K562 (cell line): ENCODE measurements around the gene SF3B1. TPM values are rescaled to one million over a fixed set of nuclear protein-coding genes. Genes with fewer than 3 reads are reported as not detected.

Source experiments
- ASH1L ChIP-seq: fragments of 450-650 bp; IDR thresholded peaks from 2 replicates; pipeline ENCODE4 v1.6.1; 2018; ENCODE audit warnings: borderline replicate concordance, mild to moderate bottlenecking, low read depth; ENCODE audit not compliant: partially characterized antibody
- BDP1 ChIP-seq: IDR thresholded peaks from 3 replicates; pipeline ENCODE4 v1.6.1; 2011; ENCODE audit not compliant: insufficient read length, insufficient read depth
- C11orf30 ChIP-seq: fragments of 450-650 bp; IDR thresholded peaks from 2 replicates; pipeline ENCODE4 v1.6.1; 2016; ENCODE audit warnings: low read depth, mild to moderate bottlenecking
- CAMTA2 ChIP-seq: fragments of 250-450 bp; sonication (Bioruptor Pico); conservative IDR thresholded peaks from 2 replicates; pipeline ENCODE4 v1.5.1; 2022
- CBX2 ChIP-seq: fragments of 200-600 bp; sonication (generic); IDR thresholded peaks from one replicate; pipeline ENCODE4 v1.6.1; 2012; ENCODE audit warnings: mild to moderate bottlenecking, low read length, inconsistent platforms; ENCODE audit not compliant: insufficient read depth, poor library complexity, severe bottlenecking
- COPS2 ChIP-seq: fragments of 450-650 bp; conservative IDR thresholded peaks from 2 replicates; pipeline ENCODE4 v1.6.1; 2016; ENCODE audit warnings: mild to moderate bottlenecking, moderate library complexity
- ERF ChIP-seq: fragments of 450-650 bp; formaldehyde crosslinking; IDR thresholded peaks from 2 replicates; pipeline ENCODE4 v1.4.0; 2020; ENCODE audit warnings: mild to moderate bottlenecking, mixed read lengths
- FOXK1 ChIP-seq: sonication (generic); formaldehyde crosslinking; IDR thresholded peaks from 2 replicates; pipeline ENCODE4 v1.8.0; 2022; ENCODE audit warnings: missing genetic modification reagents, mild to moderate bottlenecking, borderline replicate concordance
- HEY1 ChIP-seq: fragments of 250-450 bp; sonication (Bioruptor Pico); IDR thresholded peaks from 2 replicates; pipeline ENCODE4 v1.5.0; 2020; ENCODE audit warnings: mild to moderate bottlenecking, moderate library complexity, borderline replicate concordance
- KDM4B ChIP-seq, 2 experiments: fragments of 450-650 bp in 1 of 2; sonication (generic) in 1 of 2; IDR thresholded peaks; 2 replicates each; pipeline ENCODE4 v1.6.1; 2016 to 2017; ENCODE audit warnings: borderline replicate concordance in 2 of 2, antibody characterized with exemption in 1 of 2, low read depth in 1 of 2, mild to moderate bottlenecking in 1 of 2
- KHSRP ChIP-seq: fragments of 450-650 bp; IDR thresholded peaks from 2 replicates; pipeline ENCODE4 v1.6.1; 2017
- MIER1 ChIP-seq: fragments of 450-650 bp; IDR thresholded peaks from 2 replicates; pipeline ENCODE4 v1.6.1; 2016; ENCODE audit warnings: antibody characterized with exemption, mild to moderate bottlenecking, low read depth
- NFE2L1 ChIP-seq: fragments of 450-650 bp; IDR thresholded peaks from 2 replicates; pipeline ENCODE4 v1.6.1; 2016; ENCODE audit warnings: missing genetic modification characterization, low read depth, mild to moderate bottlenecking, missing compliant biosample characterization, moderate library complexity, borderline replicate concordance
- NFYB ChIP-seq: IDR thresholded peaks from 2 replicates; pipeline ENCODE4 v1.6.1; 2011; ENCODE audit warnings: mild to moderate bottlenecking, moderate library complexity; ENCODE audit not compliant: insufficient read length; ENCODE audit errors: extremely low read depth
- PCBP1 ChIP-seq: fragments of 200-400 bp; formaldehyde crosslinking; IDR thresholded peaks from 2 replicates; pipeline ENCODE4 v1.6.1; 2018; ENCODE audit warnings: mild to moderate bottlenecking, low read depth, low read length; ENCODE audit not compliant: poor library complexity, severe bottlenecking
- RBM15 ChIP-seq: fragments of 200-400 bp; formaldehyde crosslinking; IDR thresholded peaks from 2 replicates; pipeline ENCODE4 v1.6.1; 2018; ENCODE audit warnings: mild to moderate bottlenecking, low read length, moderate library complexity; ENCODE audit not compliant: insufficient read depth
- SMC3 ChIP-seq: conservative IDR thresholded peaks from 2 replicates; pipeline ENCODE4 v1.6.1; 2011; ENCODE audit warnings: low read depth, low read length, improper control_type of control experiment; ENCODE audit not compliant: insufficient read depth
- SP1 ChIP-seq: sonication (generic); formaldehyde crosslinking; IDR thresholded peaks from 2 replicates; pipeline ENCODE4 v1.8.1; 2022; ENCODE audit warnings: mild to moderate bottlenecking, missing genetic modification reagents
- THAP7 ChIP-seq: fragments of 250-450 bp; sonication (Bioruptor Pico); IDR thresholded peaks from 2 replicates; pipeline ENCODE4 v1.5.0; 2021
- TSC22D4 ChIP-seq: fragments of 450-650 bp; IDR thresholded peaks from 2 replicates; pipeline ENCODE4 v1.6.1; 2016; ENCODE audit warnings: missing genetic modification characterization, missing biosample characterization, control low read depth
- USF2 ChIP-seq: sonication (generic); formaldehyde crosslinking; IDR thresholded peaks from 2 replicates; pipeline ENCODE4 v1.5.0; 2020; ENCODE audit warnings: missing genetic modification reagents
- ZNF217 ChIP-seq: sonication (generic); formaldehyde crosslinking; IDR thresholded peaks from 2 replicates; pipeline ENCODE4 v1.8.0; 2022; ENCODE audit warnings: mild to moderate bottlenecking, missing genetic modification reagents
- ZNF354B ChIP-seq: fragments of 250-450 bp; sonication (Bioruptor Pico); IDR thresholded peaks from 2 replicates; pipeline ENCODE4 v1.4.0; 2020
- ZNF445 ChIP-seq: fragments of 250-450 bp; sonication (Bioruptor Pico); IDR thresholded peaks from 2 replicates; pipeline ENCODE4 v1.4.0; 2020; ENCODE audit warnings: low read depth, mild to moderate bottlenecking, moderate library complexity
- polyA plus RNA-seq, 8 experiments: library from polyadenylated mRNA; depleted of rRNA in 4 of 8; stranded (reverse) in 5 of 8; unstranded in 3 of 8; fragments of >200 nt; fragmentation: Nextera tagmentation in 2 of 8; fragmentation: Illumina TruSeq in 1 of 8; extraction: Ambion mirVana in 2 of 8; extraction: Trizol in 1 of 8; gene quantifications; 2 replicates each; pipeline versions ENCODE4 v1.2.1 to v1.2.3, GENCODE V29; 2011 to 2014; ENCODE audit warnings: inconsistent platforms in 1 of 8, missing spikeins in 1 of 8
- total RNA-seq, 7 experiments: library from RNA; depleted of rRNA in 6 of 7; stranded (reverse); fragments of >200 nt in 6 of 7; fragmentation: Illumina TruSeq in 2 of 7; extraction: Trizol in 2 of 7; gene quantifications; 2 replicates each; pipeline versions ENCODE4 v1.2.1 to v1.2.3, GENCODE V29; 2011 to 2021; ENCODE audit warnings: low replicate concordance in 1 of 7
- TF ChIP-seq, protein P1 (sequence below), 2 experiments: IDR thresholded peaks; 2 replicates each; pipeline ENCODE4 v1.6.1; 2012; ENCODE audit warnings: improper control_type of control experiment in 2 of 2, low read depth in 2 of 2, low read length in 2 of 2, borderline replicate concordance in 1 of 2

SF3B1 gene
- total and polyA plus RNA-seq, 9 of the 15 experiments (the other 6 are each of a cell fraction or from before 2014, with no cell fraction given), result 96.2 to 377 (median 177) TPM

DNA sequence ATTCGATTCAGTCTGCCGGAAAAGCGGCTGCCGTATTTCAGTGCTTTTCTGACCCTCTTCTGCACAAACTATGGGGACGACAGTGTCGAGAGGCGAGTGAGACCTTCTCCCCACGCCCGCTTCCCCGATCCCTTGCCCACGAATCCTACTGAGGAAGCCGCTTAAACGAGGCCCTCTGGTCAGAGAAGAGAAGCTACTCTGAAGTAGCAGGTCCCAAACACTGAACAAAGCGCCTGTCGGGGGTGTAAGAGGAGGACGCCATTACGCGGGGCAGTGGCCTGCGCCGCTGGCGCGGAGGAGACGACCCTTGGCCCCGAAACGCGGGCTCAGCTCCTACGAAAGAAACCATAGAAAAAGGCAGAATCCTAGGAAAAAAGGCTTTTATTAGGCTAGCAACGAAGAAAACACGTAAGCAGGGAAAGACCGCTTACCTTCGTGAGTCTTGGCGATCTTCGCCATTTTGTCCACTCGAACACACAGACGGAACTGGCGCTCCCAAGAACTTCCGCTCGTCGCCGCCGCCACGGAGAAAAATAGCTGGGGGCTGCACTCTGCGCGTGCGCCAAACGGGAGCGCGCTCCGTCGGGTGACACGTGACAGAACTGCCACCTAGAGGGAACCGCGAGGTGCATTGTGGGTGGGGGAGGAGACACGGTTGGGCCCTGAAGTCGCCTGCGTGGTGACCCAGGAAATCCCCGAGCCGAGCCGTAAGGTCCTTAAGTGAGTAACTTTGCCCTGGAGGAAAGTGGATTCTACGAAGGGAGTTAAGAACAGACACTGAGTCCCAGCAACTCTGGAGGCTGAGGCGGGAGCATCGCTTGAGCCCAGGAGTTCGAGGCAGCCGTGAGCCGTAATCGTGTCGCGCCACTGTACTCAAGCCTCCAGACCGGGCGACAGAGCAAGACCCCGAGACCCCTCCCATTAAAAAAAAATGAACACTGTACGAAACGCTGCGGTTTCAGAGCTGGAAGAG lies at the start of gene SF3B1 (continued):
- TF ChIP-seq MIER1 (no peak), HEY1 (CRISPR knock-in tag) (no peak), BDP1 (no peak), RBM15 (no peak), PCBP1 (no peak), FOXK1 (CRISPR knock-in tag) (no peak), NFYB (no peak), CBX2 (no peak), NFE2L1 (tag) (no peak), SP1 (peak; percentile 55; the same call in 1 of the 2 replicates), TSC22D4 (tag) (no peak), COPS2 (no peak), SMC3 (no peak), ZNF217 (CRISPR knock-in tag) (no peak), C11orf30 (peak; percentile 67; the same call in 1 of the 2 replicates), ZNF354B (CRISPR knock-in tag) (no peak), ZNF445 (CRISPR knock-in tag) (no peak), KHSRP (no peak), KDM4B (IDR thresholded peaks at IDR 0.05; ENCODE audit: borderline replicate concordance in 2 of 2, low read depth in 1 of 2) (peak in 1 of 2 experiments; percentile 41; a peak in 1 of 4 replicates), THAP7 (no peak), ERF (no peak), USF2 (CRISPR knock-in tag) (peak; percentile 94), ASH1L (no peak), CAMTA2 (CRISPR knock-in tag) (no peak)
- TF ChIP-seq, protein P1, sequence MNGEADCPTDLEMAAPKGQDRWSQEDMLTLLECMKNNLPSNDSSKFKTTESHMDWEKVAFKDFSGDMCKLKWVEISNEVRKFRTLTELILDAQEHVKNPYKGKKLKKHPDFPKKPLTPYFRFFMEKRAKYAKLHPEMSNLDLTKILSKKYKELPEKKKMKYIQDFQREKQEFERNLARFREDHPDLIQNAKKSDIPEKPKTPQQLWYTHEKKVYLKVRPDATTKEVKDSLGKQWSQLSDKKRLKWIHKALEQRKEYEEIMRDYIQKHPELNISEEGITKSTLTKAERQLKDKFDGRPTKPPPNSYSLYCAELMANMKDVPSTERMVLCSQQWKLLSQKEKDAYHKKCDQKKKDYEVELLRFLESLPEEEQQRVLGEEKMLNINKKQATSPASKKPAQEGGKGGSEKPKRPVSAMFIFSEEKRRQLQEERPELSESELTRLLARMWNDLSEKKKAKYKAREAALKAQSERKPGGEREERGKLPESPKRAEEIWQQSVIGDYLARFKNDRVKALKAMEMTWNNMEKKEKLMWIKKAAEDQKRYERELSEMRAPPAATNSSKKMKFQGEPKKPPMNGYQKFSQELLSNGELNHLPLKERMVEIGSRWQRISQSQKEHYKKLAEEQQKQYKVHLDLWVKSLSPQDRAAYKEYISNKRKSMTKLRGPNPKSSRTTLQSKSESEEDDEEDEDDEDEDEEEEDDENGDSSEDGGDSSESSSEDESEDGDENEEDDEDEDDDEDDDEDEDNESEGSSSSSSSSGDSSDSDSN (IDR thresholded peaks at IDR 0.05; ENCODE audit: borderline replicate concordance in 1 of 2, low read depth in 2 of 2, low read length in 2 of 2), result 0 out of 4 replicates have a peak, but pooled peaks of 1 of the 2 experiments have one; percentile 25
